A549 treated with ZK216348 at 1 μM for 4 hours (cell line): ENCODE data around the gene SP8. TPM values are rescaled to one million over a fixed set of nuclear protein-coding genes. Genes with fewer than 3 reads are reported as not detected.

Experiments used
- total RNA-seq: library from RNA; stranded (reverse); fragments of 200-300 nt; extraction: Qiagen RNA extraction; gene quantifications from 5 replicates; pipeline ENCODE4 v1.2.3, GENCODE V29; 2022; ENCODE audit warnings: low read depth

Gene SP8
- total RNA-seq, result not detected in 5 replicates

GRCh38 chr7:20786779-20787659 is at the start of gene SP8:
SP8 (minus strand) TSS chr7:20786886; CDS start chr7:20786798, 88 bp downstream.

Other genes starting within 250 kb of the SP8 start
- gene ABCB5, start 171.2 kb downstream of the SP8 start, total RNA-seq, result not detected in 5 replicates